Loucy (cell line): ENCODE measurements around the gene IGF2.

Experiments
- H2AFZ ChIP-seq: fragments of 200-600 bp; sonication (generic); 2 replicates; pipeline ENCODE4 v1.6.0; 2016; ENCODE audit warnings: antibody characterized with exemption, mild to moderate bottlenecking, low read length, moderate library complexity
- H3F3A ChIP-seq: fragments of 200-600 bp; 2 replicates; pipeline ENCODE4 v1.6.0; 2016; ENCODE audit warnings: antibody characterized with exemption, low read depth, mild to moderate bottlenecking
- H3K27me3 ChIP-seq: fragments of 200-600 bp; sonication (generic); 2 replicates; pipeline ENCODE4 v1.6.1; 2014; ENCODE audit warnings: low read length, mild to moderate bottlenecking; ENCODE audit not compliant: insufficient read depth, poor library complexity, severe bottlenecking
- H3K36me3 ChIP-seq: fragments of 200-600 bp; sonication (generic); 2 replicates; pipeline ENCODE4 v1.6.1; 2016; ENCODE audit warnings: low read length; ENCODE audit not compliant: insufficient read depth
- H3K4me1 ChIP-seq: fragments of 200-600 bp; sonication (generic); 2 replicates; pipeline ENCODE4 v1.5.1; 2014; ENCODE audit warnings: low read length, mild to moderate bottlenecking; ENCODE audit not compliant: insufficient read depth, poor library complexity, severe bottlenecking
- H3K4me2 ChIP-seq: fragments of 200-600 bp; sonication (generic); 2 replicates; pipeline ENCODE4 v1.6.0; 2014; ENCODE audit warnings: antibody characterized with exemption, low read length, low read depth, mild to moderate bottlenecking; ENCODE audit not compliant: poor library complexity, severe bottlenecking
- H3K4me3 ChIP-seq: fragments of 200-600 bp; sonication (generic); 2 replicates; pipeline ENCODE4 v1.5.1; 2014; ENCODE audit warnings: low read length, mild to moderate bottlenecking, mixed read lengths; ENCODE audit not compliant: poor library complexity, severe bottlenecking
- H3K79me2 ChIP-seq: fragments of 200-600 bp; sonication (generic); 2 replicates; pipeline ENCODE4 v1.6.1; 2014; ENCODE audit warnings: low read length; ENCODE audit not compliant: insufficient read depth
- H3K9ac ChIP-seq: fragments of 200-600 bp; sonication (generic); 2 replicates; pipeline ENCODE4 v1.6.0; 2014; ENCODE audit warnings: mild to moderate bottlenecking, low read depth, low read length, moderate library complexity; ENCODE audit not compliant: poor library complexity, severe bottlenecking
- H3K9me2 ChIP-seq: fragments of 200-600 bp; sonication (generic); replicated peaks from 2 replicates; pipeline ENCODE4 v1.6.1; 2016; ENCODE audit warnings: low read depth, low read length, mixed read lengths
- H3K9me3 ChIP-seq: fragments of 200-600 bp; sonication (generic); 2 replicates; pipeline ENCODE4 v1.6.1; 2014; ENCODE audit warnings: mild to moderate bottlenecking, antibody characterized with exemption, low read length, low read depth; ENCODE audit not compliant: insufficient read depth
- H4K20me1 ChIP-seq: fragments of 200-600 bp; sonication (generic); 2 replicates; pipeline ENCODE4 v1.6.0; 2014; ENCODE audit warnings: antibody characterized with exemption, low read length, mild to moderate bottlenecking; ENCODE audit not compliant: insufficient read depth, poor library complexity, severe bottlenecking
- CTCF ChIP-seq: fragments of 200-600 bp; sonication (generic); conservative IDR thresholded peaks from 2 replicates; pipeline ENCODE4 v1.5.1; 2014; ENCODE audit warnings: mild to moderate bottlenecking, antibody characterized with exemption, low read length
- EZH2phosphoT487 ChIP-seq: fragments of 200-600 bp; IDR thresholded peaks from 2 replicates; pipeline ENCODE4 v1.6.1; 2018; ENCODE audit warnings: antibody characterized with exemption, mild to moderate bottlenecking, moderate library complexity, borderline replicate concordance

IGF2 gene

GRCh38 chr11:2176389-2176900 lies 37.3 kb upstream of the IGF2 start:
- no peak overlapping the region for H3K4me2 ChIP-seq
- H3K79me2 ChIP-seq = no peaks in the 10 kb centered on the region
- H4K20me1 ChIP-seq = no peaks in the 10 kb centered on the region
- TF ChIP-seq EZH2phosphoT487 = no peak
- H3K9me3 ChIP-seq = no peaks in the 10 kb centered on the region
- H3K4me3 ChIP-seq = no peak overlapping the region
- H3K9ac ChIP-seq = no peak overlapping the region
- H3K27me3 ChIP-seq = no peaks in the 10 kb centered on the region
- no peaks in the 10 kb centered on the region for H3F3A ChIP-seq
- H3K4me1 ChIP-seq = no peaks in the 10 kb centered on the region
- no peaks in the 10 kb centered on the region for H3K9me2 ChIP-seq
- H3K36me3 ChIP-seq = no peaks in the 10 kb centered on the region
- H2AFZ ChIP-seq = no peak overlapping the region

GRCh38 chr11:2175659-2176058 lies 36.5 kb upstream of the IGF2 start:
- Histone ChIP-seq H3K27me3 (no peaks in the 10 kb centered on the region), H3K4me2 (no peak overlapping the region)

GRCh38 chr11:2174361-2174760 lies 35.2 kb upstream of the IGF2 start:
- no peaks in the 10 kb centered on the region for H3F3A ChIP-seq
- TF ChIP-seq EZH2phosphoT487 (no peak), CTCF (no peak)
- no peaks in the 10 kb centered on the region for H3K9me3 ChIP-seq
- no peaks in the 10 kb centered on the region for H3K4me1 ChIP-seq
- no peak overlapping the region for H3K4me3 ChIP-seq
- H4K20me1 ChIP-seq = no peaks in the 10 kb centered on the region
- no peak overlapping the region for H2AFZ ChIP-seq
- no peak overlapping the region for H3K9ac ChIP-seq
- no peaks in the 10 kb centered on the region for H3K79me2 ChIP-seq
- no peaks in the 10 kb centered on the region for H3K9me2 ChIP-seq
- H3K4me2 ChIP-seq = no peak overlapping the region
- no peaks in the 10 kb centered on the region for H3K27me3 ChIP-seq
- no peaks in the 10 kb centered on the region for H3K36me3 ChIP-seq

More at GRCh38 chr11:2175659-2176058, 36.5 kb upstream of the IGF2 start:
- H3K36me3 ChIP-seq = no peaks in the 10 kb centered on the region
- no peak overlapping the region for H3K9ac ChIP-seq
- H2AFZ ChIP-seq = no peak overlapping the region
- no peaks in the 10 kb centered on the region for H3K9me3 ChIP-seq
- H3F3A ChIP-seq = no peaks in the 10 kb centered on the region
- TF ChIP-seq CTCF = no peak
- no peak for TF ChIP-seq EZH2phosphoT487
- H4K20me1 ChIP-seq = no peaks in the 10 kb centered on the region
- H3K79me2 ChIP-seq = no peaks in the 10 kb centered on the region
- H3K4me3 ChIP-seq = no peak overlapping the region
- H3K4me1 ChIP-seq = no peaks in the 10 kb centered on the region
- H3K9me2 ChIP-seq = no peaks in the 10 kb centered on the region

GRCh38 chr11:2173761-2174160 lies 34.6 kb upstream of the IGF2 start:
- H3K9ac ChIP-seq = no peak overlapping the region

More at GRCh38 chr11:2173761-2174160, 34.6 kb upstream of the IGF2 start:
- H2AFZ ChIP-seq = no peak overlapping the region
- H3K27me3 ChIP-seq = no peaks in the 10 kb centered on the region
- no peak overlapping the region for H3K4me3 ChIP-seq
- no peaks in the 10 kb centered on the region for H3K4me1 ChIP-seq
- H3K36me3 ChIP-seq = no peaks in the 10 kb centered on the region
- no peak overlapping the region for H3K4me2 ChIP-seq
- no peaks in the 10 kb centered on the region for H3K9me2 ChIP-seq
- H3F3A ChIP-seq = no peaks in the 10 kb centered on the region
- no peak for TF ChIP-seq CTCF
- no peak for TF ChIP-seq EZH2phosphoT487
- H3K9me3 ChIP-seq = no peaks in the 10 kb centered on the region
- no peaks in the 10 kb centered on the region for H4K20me1 ChIP-seq
- H3K79me2 ChIP-seq = no peaks in the 10 kb centered on the region
